GM19099 (cell line): ENCODE results near the gene SDR42E2.

Source experiments
- POLR2A ChIP-seq: IDR thresholded peaks from 3 replicates; pipeline ENCODE4 v1.6.1; 2011; ENCODE audit warnings: low read depth; ENCODE audit not compliant: insufficient read length; ENCODE audit errors: extremely low read depth

Gene SDR42E2

DNA sequence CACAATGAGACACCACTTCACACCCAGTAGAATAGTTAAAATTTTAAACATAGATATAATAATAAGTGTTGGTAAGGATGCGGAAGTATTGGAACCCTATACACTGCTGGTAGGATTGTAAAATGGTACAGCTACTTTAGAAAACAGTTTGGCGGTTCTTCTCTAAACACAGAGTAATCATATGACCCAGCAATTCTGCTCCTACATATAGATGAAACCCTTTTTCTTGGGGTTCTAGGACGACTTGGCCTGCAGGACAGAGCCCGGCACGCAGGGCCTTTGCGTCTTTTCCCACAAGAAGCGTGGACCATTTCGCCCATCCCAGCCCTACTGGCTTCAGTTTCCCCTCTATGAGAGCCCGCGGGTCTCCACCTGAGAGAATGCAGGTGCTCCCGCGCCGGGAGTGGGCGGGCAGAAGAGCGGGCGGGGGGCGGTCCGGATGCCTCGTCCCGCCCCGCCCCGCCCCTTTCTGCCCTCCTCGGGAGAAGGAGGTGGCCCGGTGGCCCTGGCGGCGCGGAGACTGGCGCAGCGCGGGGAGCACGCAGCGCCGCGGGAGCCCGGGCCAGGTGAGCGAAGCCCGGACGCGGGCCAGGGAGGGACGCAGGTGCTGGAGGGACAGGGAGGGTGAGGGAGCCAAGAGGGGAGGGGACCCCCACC, at the start of gene SDR42E2:
Gene SDR42E2 (plus strand): TSS at position 508 of the 657 bp plus-strand sequence. CDS start 3,077 bp downstream, outside the sequence.
- TF ChIP-seq POLR2A = no peak

DNA sequence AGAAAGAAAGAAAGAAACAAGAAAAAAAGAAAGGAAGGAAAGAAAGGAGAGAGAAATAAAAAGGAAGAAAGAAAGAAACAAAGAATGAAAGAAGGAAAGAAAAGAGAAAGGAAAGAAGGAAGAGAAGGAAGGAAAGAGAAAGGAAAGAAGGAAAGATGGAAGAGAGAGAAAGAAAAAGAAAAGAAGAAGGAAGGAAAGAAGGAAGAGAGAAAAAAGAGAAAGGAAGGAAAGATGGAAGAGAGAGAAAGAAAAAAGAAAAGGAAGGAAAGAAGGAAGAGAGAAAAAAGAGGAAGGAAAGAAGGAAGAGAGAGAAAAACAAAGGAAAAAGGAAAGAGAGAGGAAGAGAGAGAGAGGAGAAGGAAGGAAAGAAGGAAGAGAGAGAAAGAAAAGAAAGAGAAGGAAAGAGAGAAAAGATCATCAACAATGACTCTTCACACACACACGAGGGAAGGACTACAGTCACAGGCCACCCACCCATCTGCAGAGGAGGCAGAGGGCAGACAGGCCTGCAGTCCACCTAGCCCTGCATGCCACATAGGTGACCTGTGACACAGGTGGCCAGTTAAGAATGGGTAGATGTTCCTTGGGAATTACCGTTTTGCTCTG, 46.1 kb upstream of the SDR42E2 start:
- no peak for TF ChIP-seq POLR2A

DNA sequence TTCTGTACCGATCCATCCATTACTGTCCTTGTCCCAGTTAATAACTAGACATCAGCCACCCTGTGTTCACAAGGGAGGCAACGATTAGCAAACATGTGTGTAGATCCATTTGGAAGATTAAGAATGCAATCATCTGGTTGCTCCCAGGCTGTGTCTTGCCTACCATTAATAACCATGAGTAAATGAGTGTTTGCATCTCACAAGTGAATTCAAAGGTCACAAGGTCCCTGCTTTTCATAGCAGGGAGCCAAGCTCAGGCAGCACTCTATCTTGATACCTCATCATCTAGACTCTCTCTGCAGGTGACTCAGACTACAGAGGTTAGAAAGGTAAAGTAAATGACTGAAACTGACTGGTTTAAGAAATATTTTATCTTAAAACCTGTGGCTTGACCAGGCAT, 44.7 kb upstream of the SDR42E2 start:
- TF ChIP-seq POLR2A = no peak

DNA sequence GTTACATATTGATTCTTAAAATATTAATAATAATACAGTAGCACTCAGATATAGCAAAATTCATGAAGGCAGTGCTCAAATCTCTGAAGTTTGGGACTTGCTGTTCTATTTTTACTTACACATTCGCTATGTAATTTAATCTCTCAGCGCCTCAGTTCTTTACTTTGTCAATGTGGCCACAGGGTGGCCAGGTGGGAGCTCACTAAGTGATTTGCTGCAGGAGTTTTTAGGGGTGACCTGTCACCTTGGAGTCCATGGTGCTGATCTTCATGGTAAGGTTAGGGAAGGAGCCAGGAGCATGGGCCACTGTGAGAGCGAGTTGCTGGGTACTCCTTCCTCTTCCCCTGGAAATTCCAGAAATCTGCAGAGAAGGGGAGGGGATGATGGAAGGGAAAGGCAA, 41.9 kb upstream of the SDR42E2 start:
- no peak for TF ChIP-seq POLR2A

DNA sequence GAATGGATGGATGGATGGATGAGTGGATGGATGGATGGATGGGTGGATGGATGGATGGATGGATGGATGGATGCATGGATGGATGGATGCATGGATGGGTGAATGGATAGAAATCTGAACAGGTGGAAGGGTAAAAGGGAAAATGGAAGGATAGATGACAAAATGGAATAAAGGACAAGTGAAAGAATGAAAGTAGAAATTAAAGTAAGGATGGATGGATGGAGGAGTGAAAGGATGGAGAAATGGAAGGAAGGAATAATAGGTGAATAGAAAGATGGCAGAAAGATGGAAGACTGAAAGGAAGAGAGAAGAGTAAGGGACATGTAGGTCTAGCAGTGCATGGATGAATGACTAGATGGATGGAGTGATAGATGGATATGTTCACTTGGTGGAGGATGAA, 40.1 kb upstream of the SDR42E2 start:
- TF ChIP-seq POLR2A = no peak

DNA sequence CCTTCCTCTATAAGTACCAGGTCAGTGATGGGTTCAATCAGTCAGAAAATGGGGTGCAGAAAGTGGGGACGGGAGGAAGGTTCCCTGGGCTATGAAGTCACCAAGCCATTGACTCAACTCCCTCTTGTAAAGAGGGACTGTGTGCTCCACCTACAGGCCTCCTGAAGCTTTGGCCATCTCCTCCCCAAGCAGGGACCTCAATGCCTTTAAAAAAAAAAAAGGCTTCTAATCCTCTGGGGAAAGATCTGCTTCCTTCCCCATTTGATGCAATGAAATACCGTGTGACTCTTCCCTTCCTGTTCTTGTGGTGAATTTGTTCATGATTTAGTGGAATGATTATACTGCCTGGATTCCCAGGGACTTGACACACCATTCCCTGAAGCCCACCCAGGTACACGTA, 39.2 kb upstream of the SDR42E2 start:
- TF ChIP-seq POLR2A = no peak

DNA sequence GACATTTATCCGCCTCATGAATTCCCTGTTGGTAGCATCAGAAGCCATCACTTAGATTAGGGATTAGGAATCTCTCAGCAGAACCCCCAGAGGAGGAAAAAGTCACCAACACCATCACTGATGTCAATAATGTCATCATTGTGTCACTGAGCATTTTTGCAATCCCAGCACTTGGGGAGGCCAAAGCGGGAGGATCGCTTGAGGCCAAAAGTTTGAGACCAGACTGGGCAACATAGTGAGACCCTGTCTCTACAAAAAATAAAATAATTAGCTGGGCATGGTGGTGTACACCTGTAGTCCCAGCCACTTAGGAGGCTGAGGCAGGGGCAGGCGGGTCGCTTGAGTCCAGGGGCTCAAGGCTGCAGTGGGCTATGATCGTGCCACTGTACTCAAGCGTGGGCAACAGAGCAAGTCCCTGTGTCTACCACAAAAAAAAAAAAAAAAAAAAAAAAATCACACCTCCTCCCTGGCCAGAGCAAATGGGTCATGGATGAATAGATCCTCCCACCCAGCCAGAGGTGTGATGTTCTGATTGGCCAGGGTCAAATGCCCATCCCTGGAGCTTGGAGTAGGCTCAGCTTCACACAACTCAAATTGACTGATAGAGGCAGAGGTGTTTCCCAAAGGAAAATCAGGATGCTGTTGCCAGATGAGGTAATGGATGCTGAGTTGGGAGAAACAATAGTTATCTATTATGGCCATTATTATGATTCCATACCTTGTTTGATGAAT, 38.4 kb upstream of the SDR42E2 start:
- TF ChIP-seq POLR2A = no peak

DNA sequence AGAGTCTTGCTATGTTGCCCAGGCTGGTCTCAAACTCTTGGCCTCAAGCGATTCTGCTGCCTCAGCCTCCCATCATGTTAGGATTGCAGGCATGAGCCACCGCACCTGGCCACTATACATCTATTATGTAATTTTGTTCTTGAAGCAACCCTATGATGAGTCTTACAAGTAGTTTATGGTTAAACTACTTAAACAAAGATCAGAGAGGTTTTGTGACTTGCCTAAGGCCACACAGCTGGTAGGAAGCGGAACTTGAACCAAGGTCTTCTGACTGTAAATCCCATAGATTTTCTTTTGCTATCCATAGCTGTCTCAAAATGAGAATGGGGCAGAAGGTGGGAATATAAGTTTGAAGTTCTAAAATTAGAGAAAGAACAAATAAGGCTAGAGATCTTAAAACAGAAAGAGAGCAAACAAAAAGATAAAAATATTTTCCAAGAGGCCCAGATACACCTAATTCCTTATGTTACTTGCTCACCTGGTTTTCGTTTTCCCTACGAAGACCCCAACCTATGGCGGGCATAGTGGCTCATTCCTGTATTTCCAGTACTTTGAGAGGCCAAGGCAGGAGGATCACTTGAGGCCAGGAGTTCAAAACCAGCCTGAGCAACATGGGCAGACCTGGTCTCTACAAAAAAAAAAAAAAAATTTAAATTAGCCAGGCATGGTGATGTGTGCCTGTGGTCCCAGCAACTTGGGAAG, 37.6 kb upstream of the SDR42E2 start:
- no peak for TF ChIP-seq POLR2A

DNA sequence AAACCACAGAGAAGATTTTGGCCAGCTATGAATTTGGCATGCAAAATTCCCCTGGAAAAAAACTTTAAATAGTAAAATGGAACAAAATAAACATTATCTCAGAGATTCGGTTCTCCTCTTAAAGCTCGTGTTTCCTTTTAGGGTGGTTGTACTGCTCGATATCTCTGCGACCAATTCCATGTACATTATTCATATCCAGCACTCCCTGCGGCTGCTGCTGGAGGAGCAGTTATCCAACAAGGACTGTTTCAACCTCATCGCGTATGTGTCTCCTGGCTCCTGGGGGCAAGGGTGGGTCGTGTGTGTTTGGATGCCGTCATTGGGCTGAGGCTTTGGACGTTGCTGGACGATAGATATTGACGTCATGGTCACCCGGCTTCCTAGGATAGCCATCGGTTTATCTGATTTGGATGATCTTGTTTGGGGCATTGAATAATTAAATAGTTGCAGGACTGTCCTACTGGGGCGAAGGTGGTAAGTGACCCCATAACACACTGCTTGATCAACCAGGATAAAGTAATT, 36.2 kb upstream of the SDR42E2 start:
- no peak for TF ChIP-seq POLR2A

DNA sequence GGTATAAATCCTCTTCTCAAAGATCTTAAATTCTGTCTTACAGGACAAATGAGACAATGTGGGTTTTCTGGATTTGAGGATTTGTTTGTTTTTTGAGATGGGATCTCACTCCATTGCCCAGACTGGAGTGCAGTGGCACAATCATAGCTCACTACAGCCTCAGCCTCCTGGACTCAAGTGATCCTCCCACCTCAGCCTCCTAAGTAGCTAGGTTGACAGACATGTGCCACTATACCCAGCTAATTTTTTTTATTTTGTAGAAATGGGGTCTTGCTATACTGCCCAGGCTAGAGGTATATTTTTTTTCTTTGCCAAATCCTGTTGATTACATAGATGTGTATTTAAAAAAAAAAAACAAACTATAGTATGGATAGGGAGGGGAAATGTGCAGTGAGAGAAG, 31.8 kb upstream of the SDR42E2 start:
- no peak for TF ChIP-seq POLR2A

DNA sequence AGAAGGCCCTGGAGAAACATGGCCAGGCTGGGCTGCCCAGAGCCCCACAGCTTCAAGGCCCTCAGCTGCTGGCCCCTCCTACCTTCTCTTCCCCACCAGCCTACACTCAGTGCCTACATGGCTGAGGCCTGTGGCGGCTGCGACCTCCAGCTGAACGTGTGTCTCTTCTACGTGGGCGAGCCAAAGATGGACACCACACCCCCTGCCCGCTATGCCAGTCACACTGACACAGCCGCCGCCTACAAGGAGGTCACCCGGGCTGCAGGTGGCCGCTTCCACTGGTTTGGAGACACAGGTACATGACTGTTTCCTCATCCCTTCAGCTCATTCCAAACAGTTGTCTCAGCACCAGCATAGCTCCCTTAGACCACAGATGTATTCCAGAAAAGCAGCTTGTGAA, 29.5 kb upstream of the SDR42E2 start:
- TF ChIP-seq POLR2A = no peak

DNA sequence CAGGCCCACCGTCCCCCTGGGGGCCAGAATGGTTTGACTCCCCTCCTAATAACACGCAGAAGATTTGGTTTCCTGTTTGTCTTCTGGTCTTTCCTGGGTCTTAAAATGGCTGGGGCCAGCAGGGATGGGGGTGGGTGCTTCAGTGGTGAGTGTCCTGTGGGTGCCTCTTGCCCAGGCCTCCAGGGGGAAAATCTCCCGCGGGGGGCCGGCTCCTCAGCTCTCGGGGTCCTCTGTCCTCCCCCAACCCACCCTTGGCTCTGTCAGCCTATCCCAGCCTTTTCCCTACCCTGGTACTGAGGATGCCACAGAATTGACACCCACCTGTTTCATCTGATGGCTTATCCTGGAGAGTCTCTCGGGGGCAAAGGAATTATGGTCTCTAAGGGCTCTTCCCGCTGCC, 23.8 kb upstream of the SDR42E2 start:
- no peak for TF ChIP-seq POLR2A

DNA sequence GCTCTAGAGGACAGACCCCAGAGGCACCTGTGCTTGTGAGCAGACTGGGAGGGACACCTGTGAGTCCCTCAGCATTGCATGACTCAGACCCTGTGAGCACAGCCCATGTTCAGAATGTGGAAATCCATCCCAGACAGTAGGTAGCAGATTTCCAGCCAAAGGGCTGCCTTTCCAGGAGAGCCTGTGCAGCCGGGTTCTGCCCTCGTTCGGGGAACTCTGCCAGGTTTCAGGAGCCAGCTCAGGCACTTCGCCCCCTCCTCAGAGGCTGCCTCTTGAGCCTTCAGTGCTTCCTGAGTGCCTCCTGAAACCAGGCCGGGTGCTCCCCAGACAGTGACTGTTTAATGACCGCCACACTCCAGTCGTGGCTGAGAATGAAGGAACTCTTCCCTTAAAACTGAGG, 23.3 kb upstream of the SDR42E2 start:
- TF ChIP-seq POLR2A = no peak

DNA sequence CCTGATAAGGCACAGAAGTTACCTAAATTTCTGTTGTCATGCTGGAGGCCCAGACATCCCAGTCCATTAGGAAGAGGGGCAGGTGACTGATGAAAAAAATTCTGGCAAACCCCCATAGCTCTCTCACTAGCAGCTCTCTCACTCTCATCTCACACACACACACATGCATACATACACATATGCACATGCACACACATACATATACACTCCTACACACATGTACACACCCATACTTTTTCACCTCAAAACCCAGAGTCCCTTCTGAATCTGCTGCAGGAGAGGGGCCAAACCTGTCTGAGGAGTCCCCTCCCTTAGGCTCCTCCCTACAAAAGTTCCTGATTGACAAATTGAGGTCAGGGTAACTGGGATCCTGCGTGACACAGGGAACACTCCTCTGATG, 22.6 kb upstream of the SDR42E2 start:
- no peak for TF ChIP-seq POLR2A

DNA sequence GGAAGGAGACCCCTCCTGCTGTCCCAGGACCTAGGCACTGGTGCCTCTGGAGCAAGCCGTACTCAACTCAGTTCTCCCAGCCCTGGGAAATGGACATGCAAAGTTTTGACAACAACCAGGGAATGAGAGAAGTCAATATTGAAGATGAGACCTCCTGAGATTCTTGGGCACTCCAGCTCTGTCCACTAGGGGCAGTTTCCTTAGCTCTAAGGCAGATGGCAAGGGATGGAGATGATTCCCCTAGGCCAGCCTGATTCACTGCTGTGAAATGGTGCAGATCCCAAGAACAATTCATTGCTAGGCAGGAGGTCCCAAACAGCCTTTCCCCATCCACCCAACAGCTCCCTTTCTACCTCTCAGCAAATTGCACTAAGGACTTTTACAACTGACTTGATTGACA, 20.5 kb upstream of the SDR42E2 start:
- no peak for TF ChIP-seq POLR2A
